ENCODE data around the gene MSL3.
A peak's percentile ranks its signal among the peaks of the same experiment; 100 is the strongest.

The MSL3 gene, protein sequence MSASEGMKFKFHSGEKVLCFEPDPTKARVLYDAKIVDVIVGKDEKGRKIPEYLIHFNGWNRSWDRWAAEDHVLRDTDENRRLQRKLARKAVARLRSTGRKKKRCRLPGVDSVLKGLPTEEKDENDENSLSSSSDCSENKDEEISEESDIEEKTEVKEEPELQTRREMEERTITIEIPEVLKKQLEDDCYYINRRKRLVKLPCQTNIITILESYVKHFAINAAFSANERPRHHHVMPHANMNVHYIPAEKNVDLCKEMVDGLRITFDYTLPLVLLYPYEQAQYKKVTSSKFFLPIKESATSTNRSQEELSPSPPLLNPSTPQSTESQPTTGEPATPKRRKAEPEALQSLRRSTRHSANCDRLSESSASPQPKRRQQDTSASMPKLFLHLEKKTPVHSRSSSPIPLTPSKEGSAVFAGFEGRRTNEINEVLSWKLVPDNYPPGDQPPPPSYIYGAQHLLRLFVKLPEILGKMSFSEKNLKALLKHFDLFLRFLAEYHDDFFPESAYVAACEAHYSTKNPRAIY

DNA sequence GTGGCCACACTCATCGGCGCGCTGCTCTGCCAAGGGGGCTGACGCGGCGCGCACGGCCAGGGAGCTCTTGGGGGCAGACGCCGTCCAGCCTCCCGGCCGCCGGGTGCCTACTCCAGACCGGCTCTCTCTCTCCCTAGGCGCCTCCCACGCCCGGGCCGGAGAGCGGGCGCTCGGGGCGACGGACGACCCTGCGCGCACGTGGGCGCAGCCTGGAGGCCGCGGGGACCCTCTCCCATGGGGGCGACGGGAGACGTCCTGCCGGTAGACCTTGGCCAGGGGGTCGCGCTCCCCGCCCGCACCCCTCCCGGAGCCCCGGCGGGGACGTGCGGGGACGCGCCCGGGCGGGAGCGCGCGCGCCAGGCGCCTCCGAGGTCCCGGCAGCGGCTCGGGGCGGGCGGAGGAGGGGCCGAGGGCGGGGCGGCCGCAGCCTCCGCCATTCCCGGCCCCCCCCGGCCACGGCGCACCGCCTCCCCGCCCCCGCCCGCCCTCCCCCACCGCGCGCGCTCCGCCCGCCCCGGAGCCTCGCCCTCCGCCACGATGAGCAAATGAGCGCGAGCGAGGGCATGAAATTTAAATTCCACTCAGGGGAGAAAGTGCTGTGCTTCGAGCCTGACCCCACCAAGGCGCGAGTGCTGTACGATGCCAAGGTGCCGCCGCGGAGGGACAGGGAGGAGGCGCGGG, at the start of gene MSL3:
TSS of gene MSL3 (plus strand) at position 519 of the 681 bp plus-strand sequence. CDS start at position 546, 27 bp downstream.
- H3K4me3 ChIP-seq (ENCODE audit: low read length in 2 of 2): peak within 1 kb of the TSS; percentile 75 to 88
- H3K9ac ChIP-seq (ENCODE audit: low read depth in 1 of 2, low read length in 2 of 2): peak within 1 kb of the TSS; percentile 70 to 79
- no peaks in the 10 kb centered on the region for H3K27me3 ChIP-seq (ENCODE audit: control insufficient read depth in 2 of 2, insufficient read depth in 2 of 2, low read length in 2 of 2)
- H3K9me3 ChIP-seq (ENCODE audit: control insufficient read depth in 2 of 2, low read length in 2 of 2): no peaks in the 10 kb centered on the region
- peaks cover 2 to 9% of the 10 kb centered on the region in 2 donors for H3K36me3 ChIP-seq (ENCODE audit: control insufficient read depth in 2 of 2, insufficient read depth in 2 of 2, low read length in 2 of 2)
- H3K27ac ChIP-seq (ENCODE audit: low read depth in 2 of 2, low read length in 2 of 2): peak within 1 kb of the TSS; percentile 82 to 89
- no peaks in the 10 kb centered on the region for H3K4me1 ChIP-seq (ENCODE audit: control insufficient read depth in 2 of 2, insufficient read depth in 2 of 2, low read length in 2 of 2)

DNA sequence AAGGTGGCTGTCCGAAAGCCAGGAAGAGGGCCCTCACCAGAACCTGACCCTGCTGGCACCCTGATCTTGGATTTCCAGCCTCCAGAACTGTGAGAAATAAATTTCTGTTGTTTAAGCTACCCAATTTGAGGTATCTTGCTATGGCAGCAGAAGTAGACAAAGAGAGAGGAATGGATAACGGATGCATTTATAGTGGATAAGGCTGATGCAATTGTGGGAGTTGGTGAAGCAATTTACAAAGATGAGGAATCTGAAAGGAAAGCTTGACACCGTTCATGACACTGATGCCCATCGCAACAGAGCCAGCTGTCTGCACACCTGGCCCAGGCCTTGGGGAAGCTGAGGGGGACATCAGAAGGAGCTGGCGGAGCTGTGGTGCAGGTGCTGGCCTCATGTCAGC, 35.7 kb upstream of the MSL3 start:
- Histone ChIP-seq H3K27me3 (ENCODE audit: control insufficient read depth in 2 of 2, insufficient read depth in 2 of 2, low read length in 2 of 2) (peaks cover 2% of the 10 kb centered on the region in 2 donors), H3K9ac (ENCODE audit: low read depth in 1 of 2, low read length in 2 of 2) (no peak overlapping the region), H3K27ac (ENCODE audit: low read depth in 2 of 2, low read length in 2 of 2) (no peak overlapping the region), H3K4me3 (ENCODE audit: low read length in 2 of 2) (no peak overlapping the region), H3K36me3 (ENCODE audit: control insufficient read depth in 2 of 2, insufficient read depth in 2 of 2, low read length in 2 of 2) (no peaks in the 10 kb centered on the region), H3K9me3 (ENCODE audit: control insufficient read depth in 2 of 2, low read length in 2 of 2) (no peaks in the 10 kb centered on the region), H3K4me1 (ENCODE audit: control insufficient read depth in 2 of 2, insufficient read depth in 2 of 2, low read length in 2 of 2) (no peaks in the 10 kb centered on the region)

DNA sequence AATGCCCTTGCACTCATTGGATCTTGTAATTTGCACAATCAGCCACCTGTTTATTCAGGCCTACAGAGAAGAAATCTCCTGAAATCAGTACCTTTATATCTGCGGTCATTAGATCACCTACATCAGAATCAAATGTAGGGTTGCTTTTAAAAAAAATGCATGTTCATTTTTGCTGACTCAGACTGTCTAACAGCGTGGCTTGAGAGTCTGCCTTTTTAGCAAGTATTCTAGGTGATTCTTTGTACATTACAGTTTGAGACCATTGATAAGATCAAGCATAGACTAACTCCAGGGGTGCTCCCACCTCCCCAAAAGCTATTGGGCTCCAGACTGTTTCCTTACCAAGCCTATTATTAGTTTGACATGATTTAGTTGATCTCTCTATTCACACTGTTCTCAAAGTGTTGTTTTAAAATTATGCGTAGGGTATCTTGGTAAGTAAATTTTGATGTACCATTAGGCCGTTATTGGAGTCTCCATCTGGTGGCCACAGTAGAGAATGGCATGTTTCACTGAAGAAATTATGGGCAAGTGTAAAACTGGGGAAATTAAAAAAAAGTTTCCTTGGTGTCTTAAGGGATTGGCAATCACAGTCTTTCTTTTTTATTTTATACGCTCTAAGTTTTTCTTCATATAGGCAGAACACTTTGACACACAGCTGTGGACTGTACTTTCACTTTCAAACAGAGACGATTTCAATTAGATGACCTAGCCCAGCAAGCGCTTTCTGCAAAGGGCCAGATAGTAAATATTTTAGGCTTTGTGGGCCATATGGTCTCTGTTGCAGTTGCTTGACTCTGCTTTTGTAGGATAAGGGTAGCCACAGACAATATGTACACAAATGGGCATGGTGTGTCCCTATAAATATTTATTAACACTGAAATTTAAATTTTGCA, 33.7 kb upstream of the MSL3 start:
- no peaks in the 10 kb centered on the region for H3K9me3 ChIP-seq (ENCODE audit: control insufficient read depth in 2 of 2, low read length in 2 of 2)
- no peaks in the 10 kb centered on the region for H3K4me1 ChIP-seq (ENCODE audit: control insufficient read depth in 2 of 2, insufficient read depth in 2 of 2, low read length in 2 of 2)
- H3K9ac ChIP-seq (ENCODE audit: low read depth in 1 of 2, low read length in 2 of 2): no peak overlapping the region
- peaks cover 0 to 4% of the 10 kb centered on the region in 2 donors for H3K27me3 ChIP-seq (ENCODE audit: control insufficient read depth in 2 of 2, insufficient read depth in 2 of 2, low read length in 2 of 2)
- H3K27ac ChIP-seq (ENCODE audit: low read depth in 2 of 2, low read length in 2 of 2): no peak overlapping the region
- H3K36me3 ChIP-seq (ENCODE audit: control insufficient read depth in 2 of 2, insufficient read depth in 2 of 2, low read length in 2 of 2): no peaks in the 10 kb centered on the region
- H3K4me3 ChIP-seq (ENCODE audit: low read length in 2 of 2): no peak overlapping the region

DNA sequence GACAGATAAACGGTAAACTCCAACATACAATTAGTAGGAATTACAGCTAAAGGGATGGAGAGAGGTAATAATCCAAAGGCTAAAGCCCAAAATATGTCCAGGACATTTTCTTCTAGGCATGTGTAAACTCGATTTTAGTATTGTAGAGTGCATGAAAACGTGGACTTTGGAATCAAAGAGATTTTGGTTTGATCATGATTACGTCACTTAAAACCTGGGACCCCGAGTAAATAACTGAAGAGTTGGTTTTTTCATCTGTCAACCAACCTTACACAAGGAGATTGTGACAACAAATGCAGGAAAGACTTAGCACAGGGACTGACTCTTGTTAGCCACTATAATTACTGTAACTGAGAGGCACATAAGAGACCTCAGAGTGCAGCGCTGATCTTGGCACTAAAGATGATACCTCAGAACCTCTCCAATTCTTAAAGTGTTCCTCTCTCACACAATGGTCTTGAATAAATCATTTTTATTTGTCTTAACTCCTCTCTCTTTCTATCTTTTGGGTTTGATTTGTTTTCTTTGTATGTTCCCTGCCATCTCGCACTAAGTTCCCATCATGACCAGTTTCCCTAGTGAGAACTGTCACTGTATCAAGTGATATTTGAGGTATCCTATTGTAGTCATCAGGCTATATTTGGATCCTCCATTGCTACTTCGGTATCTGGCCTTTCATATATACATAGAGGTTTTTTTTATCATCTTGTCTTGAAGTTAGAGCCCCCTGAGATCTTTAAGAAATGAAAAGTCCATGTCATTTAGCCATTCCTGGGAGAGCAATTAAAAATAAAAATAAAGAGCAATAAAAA, 32.2 kb upstream of the MSL3 start:
- Histone ChIP-seq H3K9me3 (ENCODE audit: control insufficient read depth in 2 of 2, low read length in 2 of 2) (no peaks in the 10 kb centered on the region), H3K27ac (ENCODE audit: low read depth in 2 of 2, low read length in 2 of 2) (no peak overlapping the region), H3K4me3 (ENCODE audit: low read length in 2 of 2) (no peak overlapping the region), H3K4me1 (ENCODE audit: control insufficient read depth in 2 of 2, insufficient read depth in 2 of 2, low read length in 2 of 2) (no peaks in the 10 kb centered on the region), H3K9ac (ENCODE audit: low read depth in 1 of 2, low read length in 2 of 2) (no peak overlapping the region), H3K27me3 (ENCODE audit: control insufficient read depth in 2 of 2, insufficient read depth in 2 of 2, low read length in 2 of 2) (peaks cover 0 to 2% of the 10 kb centered on the region in 2 donors), H3K36me3 (ENCODE audit: control insufficient read depth in 2 of 2, insufficient read depth in 2 of 2, low read length in 2 of 2) (no peaks in the 10 kb centered on the region)

DNA sequence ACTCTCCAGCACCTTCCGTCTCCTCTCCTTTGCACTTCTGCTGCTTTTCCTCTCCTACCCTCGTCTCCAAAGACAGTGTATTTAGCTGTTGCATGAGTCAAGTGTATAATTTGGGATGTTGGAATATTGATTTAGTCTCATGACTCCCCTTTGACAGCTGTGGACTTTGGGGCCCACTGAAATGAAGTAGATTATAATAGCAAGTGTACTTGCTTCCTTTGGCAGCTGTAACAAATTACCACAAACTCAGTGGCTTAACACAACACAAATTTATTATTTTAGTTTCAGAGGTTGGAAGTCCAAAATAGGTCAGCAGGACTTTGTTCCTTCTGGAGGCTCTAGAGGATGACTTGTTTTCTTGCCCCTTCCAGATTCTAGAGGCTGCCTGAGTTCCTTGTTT, 29.5 kb upstream of the MSL3 start:
- Histone ChIP-seq H3K4me1 (ENCODE audit: control insufficient read depth in 2 of 2, insufficient read depth in 2 of 2, low read length in 2 of 2) (no peaks in the 10 kb centered on the region), H3K27me3 (ENCODE audit: control insufficient read depth in 2 of 2, insufficient read depth in 2 of 2, low read length in 2 of 2) (peaks cover 0 to 2% of the 10 kb centered on the region in 2 donors), H3K4me3 (ENCODE audit: low read length in 2 of 2) (no peak overlapping the region), H3K9ac (ENCODE audit: low read depth in 1 of 2, low read length in 2 of 2) (no peak overlapping the region), H3K36me3 (ENCODE audit: control insufficient read depth in 2 of 2, insufficient read depth in 2 of 2, low read length in 2 of 2) (no peaks in the 10 kb centered on the region), H3K9me3 (ENCODE audit: control insufficient read depth in 2 of 2, low read length in 2 of 2) (no peaks in the 10 kb centered on the region), H3K27ac (ENCODE audit: low read depth in 2 of 2, low read length in 2 of 2) (no peak overlapping the region)

DNA sequence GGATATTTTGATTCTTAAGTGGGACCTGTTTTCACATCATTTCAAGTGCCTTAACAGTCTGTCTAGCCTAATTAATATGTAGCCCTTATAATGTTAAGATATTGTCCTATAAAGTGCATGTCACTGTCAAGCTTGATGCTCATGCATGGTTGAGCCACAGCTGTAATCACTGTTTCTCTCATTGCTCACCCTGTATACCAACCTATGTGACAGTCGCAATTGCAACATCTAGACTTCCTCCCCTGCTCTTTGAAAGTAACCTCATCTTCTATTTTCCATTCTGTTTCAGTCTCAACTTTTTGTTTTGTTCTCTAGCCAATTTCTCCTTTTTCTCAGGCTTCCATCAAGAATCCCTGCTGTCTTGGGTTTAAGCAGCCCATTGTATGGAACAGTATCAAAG, 24.4 kb upstream of the MSL3 start:
- Histone ChIP-seq H3K9ac (ENCODE audit: low read depth in 1 of 2, low read length in 2 of 2) (no peak overlapping the region), H3K9me3 (ENCODE audit: control insufficient read depth in 2 of 2, low read length in 2 of 2) (no peaks in the 10 kb centered on the region), H3K27ac (ENCODE audit: low read depth in 2 of 2, low read length in 2 of 2) (no peak overlapping the region), H3K4me3 (ENCODE audit: low read length in 2 of 2) (no peak overlapping the region), H3K36me3 (ENCODE audit: control insufficient read depth in 2 of 2, insufficient read depth in 2 of 2, low read length in 2 of 2) (no peaks in the 10 kb centered on the region), H3K4me1 (ENCODE audit: control insufficient read depth in 2 of 2, insufficient read depth in 2 of 2, low read length in 2 of 2) (no peaks in the 10 kb centered on the region), H3K27me3 (ENCODE audit: control insufficient read depth in 2 of 2, insufficient read depth in 2 of 2, low read length in 2 of 2) (no peaks in the 10 kb centered on the region)

DNA sequence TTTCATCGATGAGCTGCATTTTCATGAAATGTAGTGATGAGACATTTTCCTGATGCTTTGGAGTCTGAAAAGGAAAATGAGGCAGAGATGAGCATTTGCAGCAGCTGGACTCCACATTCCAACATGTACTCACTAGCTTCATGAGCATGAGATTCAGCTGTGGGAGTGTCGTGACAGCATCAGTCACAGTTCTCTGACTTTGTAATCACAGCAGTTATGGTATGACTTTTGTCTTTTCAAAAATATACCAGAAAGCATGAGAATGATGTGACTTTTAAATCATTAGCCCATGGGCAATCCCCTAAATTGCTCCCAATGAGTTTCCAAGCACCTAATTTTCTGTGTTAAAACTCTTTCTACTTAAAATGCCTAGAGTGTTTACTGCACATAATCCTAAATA, 18.3 kb upstream of the MSL3 start:
- Histone ChIP-seq H3K4me1 (ENCODE audit: control insufficient read depth in 2 of 2, insufficient read depth in 2 of 2, low read length in 2 of 2) (no peaks in the 10 kb centered on the region), H3K27me3 (ENCODE audit: control insufficient read depth in 2 of 2, insufficient read depth in 2 of 2, low read length in 2 of 2) (no peaks in the 10 kb centered on the region), H3K9me3 (ENCODE audit: control insufficient read depth in 2 of 2, low read length in 2 of 2) (no peaks in the 10 kb centered on the region), H3K27ac (ENCODE audit: low read depth in 2 of 2, low read length in 2 of 2) (no peak overlapping the region), H3K36me3 (ENCODE audit: control insufficient read depth in 2 of 2, insufficient read depth in 2 of 2, low read length in 2 of 2) (no peaks in the 10 kb centered on the region), H3K9ac (ENCODE audit: low read depth in 1 of 2, low read length in 2 of 2) (no peak overlapping the region), H3K4me3 (ENCODE audit: low read length in 2 of 2) (no peak overlapping the region)

DNA sequence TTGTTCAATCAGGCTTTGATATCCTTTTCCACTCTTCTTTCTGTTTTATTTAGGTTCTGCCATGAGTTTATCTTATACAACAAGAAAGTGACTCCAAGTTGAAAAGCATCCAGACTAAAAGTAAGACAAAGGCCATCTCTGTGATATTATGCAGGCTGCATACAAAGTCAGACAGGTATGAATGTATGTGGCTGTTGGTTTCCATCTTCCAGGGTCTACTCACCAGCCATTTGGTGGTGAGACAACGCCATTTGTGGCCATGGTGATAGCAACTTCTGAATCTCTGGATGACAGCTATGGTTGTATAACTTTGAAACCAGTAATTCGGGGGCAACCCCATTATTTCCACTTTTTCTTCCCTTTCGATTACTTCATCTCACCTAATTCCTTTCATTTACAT, 17.2 kb upstream of the MSL3 start:
- Histone ChIP-seq H3K27me3 (ENCODE audit: control insufficient read depth in 2 of 2, insufficient read depth in 2 of 2, low read length in 2 of 2) (no peaks in the 10 kb centered on the region), H3K27ac (ENCODE audit: low read depth in 2 of 2, low read length in 2 of 2) (no peak overlapping the region), H3K9ac (ENCODE audit: low read depth in 1 of 2, low read length in 2 of 2) (no peak overlapping the region), H3K36me3 (ENCODE audit: control insufficient read depth in 2 of 2, insufficient read depth in 2 of 2, low read length in 2 of 2) (no peaks in the 10 kb centered on the region), H3K9me3 (ENCODE audit: control insufficient read depth in 2 of 2, low read length in 2 of 2) (no peaks in the 10 kb centered on the region), H3K4me1 (ENCODE audit: control insufficient read depth in 2 of 2, insufficient read depth in 2 of 2, low read length in 2 of 2) (no peaks in the 10 kb centered on the region), H3K4me3 (ENCODE audit: low read length in 2 of 2) (no peak overlapping the region)

DNA sequence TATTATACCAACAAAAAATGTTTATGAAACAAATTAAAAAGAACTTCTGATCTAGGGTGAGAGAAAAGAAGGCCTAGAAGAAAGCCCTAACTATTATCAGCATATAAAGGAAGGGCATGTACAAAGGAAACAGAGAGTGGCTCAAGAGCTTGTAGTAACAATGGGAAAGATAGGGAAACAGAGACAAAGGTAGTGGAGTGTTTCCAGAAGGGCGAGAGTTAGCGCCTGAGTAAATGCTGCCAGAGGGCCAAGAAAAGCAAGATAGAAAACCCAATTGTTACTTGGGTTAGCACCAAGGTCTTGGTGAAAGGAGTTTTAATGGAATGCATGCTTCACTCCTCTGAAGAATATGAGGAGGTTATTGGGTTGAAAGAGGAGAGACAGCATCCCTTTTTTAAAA, 16.5 kb upstream of the MSL3 start:
- Histone ChIP-seq H3K9ac (ENCODE audit: low read depth in 1 of 2, low read length in 2 of 2) (no peak overlapping the region), H3K27ac (ENCODE audit: low read depth in 2 of 2, low read length in 2 of 2) (no peak overlapping the region), H3K4me3 (ENCODE audit: low read length in 2 of 2) (no peak overlapping the region), H3K9me3 (ENCODE audit: control insufficient read depth in 2 of 2, low read length in 2 of 2) (no peaks in the 10 kb centered on the region), H3K27me3 (ENCODE audit: control insufficient read depth in 2 of 2, insufficient read depth in 2 of 2, low read length in 2 of 2) (no peaks in the 10 kb centered on the region), H3K4me1 (ENCODE audit: control insufficient read depth in 2 of 2, insufficient read depth in 2 of 2, low read length in 2 of 2) (no peaks in the 10 kb centered on the region), H3K36me3 (ENCODE audit: control insufficient read depth in 2 of 2, insufficient read depth in 2 of 2, low read length in 2 of 2) (no peaks in the 10 kb centered on the region)

Data from mucosa of rectum (tissue), 2 donors.